Occipital lobe (tissue), 2 donors: ENCODE measurements around the gene SYNE2. TPM values are rescaled to one million over a fixed set of nuclear protein-coding genes. Genes with fewer than 3 reads are reported as not detected.
"Not testable (repeated sequence)": the region's sequence is repeated elsewhere in the genome, so short reads cannot be mapped to it uniquely, and the experiment has no call there.

Experiments used
- DNase-seq: peaks from one replicate; lab custom pipeline; 2025; lab: John Stamatoyannopoulos, UW
- total RNA-seq: library from RNA; depleted of rRNA; stranded (reverse); fragments of >200 nt; gene quantifications from one replicate; pipeline ENCODE4 v1.2.3, GENCODE V29; 2014

The SYNE2 gene
- 94.8 TPM for total RNA-seq

- DNase-seq = no peak
These were observed at the start of gene SYNE2 for GRCh38 chr14:63852817-63853731. TSS of gene SYNE2 (plus strand) at chr14:63853004. CDS start at chr14:63909149, 56,145 bp downstream.

GRCh38 chr14:63803221-63803791 lies 49.5 kb upstream of the SYNE2 start:
- not testable (repeated sequence) for DNase-seq

DNA sequence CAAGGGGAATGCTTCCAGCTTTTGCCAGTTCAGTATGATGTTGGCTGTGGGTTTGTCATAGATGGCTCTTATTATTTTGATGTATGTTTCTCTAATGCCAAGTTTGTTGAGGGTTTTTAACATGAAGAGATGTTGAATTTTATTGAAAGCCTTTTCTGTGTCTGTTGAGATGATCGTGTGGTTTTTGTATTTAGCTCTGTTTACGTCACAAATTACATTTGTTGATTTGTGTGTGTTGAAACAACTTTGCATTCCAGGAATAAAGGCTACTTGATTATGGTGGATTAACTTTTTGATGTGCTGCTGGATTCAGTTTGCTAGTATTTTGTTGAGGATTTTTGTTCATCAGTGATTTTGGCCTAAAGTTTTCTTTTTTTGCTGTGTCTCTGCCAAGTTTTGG lies 46.7 kb upstream of the SYNE2 start:
- DNase-seq = not testable (repeated sequence)

- not testable (repeated sequence) for DNase-seq
These were observed 41.1 kb upstream of the SYNE2 start for GRCh38 chr14:63811692-63812091.

DNA sequence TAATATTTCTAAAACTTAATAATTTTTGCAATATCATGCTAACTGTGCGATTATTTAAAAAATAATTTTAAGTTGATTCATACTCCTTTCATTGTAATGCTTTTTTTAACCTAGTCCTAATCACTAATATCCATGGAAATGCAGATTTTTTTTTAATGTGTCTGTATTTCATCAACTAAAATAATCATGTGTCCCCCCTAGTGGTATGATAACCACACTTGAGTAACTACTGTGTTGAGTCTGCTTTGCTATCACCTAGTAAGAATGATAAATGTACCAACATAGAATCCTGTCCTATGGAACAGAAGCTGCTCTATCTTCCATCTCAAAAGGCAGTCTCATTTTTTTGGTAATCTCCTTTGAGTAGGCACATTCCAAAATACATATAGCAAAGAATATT lies 19.1 kb upstream of the SYNE2 start:
- DNase-seq = no peak

- DNase-seq = no peak
These were observed 11.8 kb upstream of the SYNE2 start for GRCh38 chr14:63840981-63841380.

DNA sequence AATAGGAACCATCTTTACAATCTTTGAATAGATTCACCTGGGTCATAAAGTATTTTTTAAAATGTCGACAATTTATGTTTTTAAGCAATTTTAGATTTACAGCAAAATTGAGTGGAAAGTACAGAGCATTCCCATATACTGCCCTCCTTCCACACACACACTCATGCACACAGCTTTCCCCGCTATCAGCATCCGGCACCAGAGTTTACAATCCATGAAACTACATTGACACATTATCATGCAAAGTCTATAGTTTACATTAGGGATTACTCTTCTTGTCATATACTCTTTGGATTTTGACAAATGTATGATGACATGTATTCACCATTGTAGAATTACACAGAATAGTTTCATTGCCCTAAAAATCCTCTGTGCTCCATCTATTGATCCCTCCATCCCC lies 9.0 kb upstream of the SYNE2 start:
- no peak for DNase-seq

DNA sequence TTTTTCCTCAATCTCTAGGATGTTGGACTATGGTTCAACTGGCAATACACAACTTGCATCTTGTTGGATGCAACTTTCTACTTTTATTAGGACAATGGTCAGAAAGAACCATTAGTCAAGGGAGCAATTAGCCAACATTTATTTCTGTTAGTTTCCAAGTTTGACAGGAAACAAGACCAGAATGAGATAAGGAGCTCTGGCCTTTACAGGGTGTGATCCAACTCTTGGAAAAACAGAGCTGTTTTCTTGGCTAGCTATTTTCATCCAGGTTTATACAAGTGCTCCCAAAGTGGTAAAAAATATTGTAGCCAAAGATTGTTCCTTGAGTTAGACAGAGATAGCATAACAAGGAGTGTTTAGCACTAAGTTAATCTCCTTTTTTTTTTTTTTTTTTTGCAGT lies 3.9 kb upstream of the SYNE2 start:
- no peak for DNase-seq

DNA sequence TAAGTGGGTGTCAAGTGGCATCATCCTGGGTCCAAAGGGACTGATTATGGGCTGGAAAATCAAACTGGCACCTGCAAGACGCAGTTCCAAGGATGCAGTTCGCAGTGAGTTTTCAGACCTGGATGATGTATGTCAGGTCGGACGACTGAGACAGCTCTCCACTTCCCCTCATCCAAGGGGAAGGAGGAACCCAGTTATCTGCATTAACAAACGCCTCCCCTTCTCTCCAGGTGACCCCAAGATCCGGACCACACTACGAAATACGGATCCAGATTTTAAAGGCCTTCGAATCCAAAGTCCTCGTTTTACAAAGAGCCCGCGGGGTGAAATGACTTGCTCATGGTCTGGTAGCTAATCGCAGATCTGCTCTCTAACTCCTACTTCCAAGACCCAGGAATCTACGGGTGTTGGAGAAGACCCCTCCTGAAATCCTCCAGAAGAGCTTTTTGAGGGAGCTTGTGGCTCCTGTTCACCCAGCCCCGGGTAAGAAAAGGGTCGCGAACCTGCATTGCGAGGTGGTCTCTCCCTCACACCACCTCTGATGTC lies 460 bp upstream of the SYNE2 start:
- no peak for DNase-seq

GRCh38 chr14:63853831-63854293 lies 1.1 kb downstream of the SYNE2 start:
- DNase-seq = no peak

GRCh38 chr14:63854330-63854729 lies 1.5 kb downstream of the SYNE2 start:
- no peak for DNase-seq

GRCh38 chr14:63855281-63855680 lies 2.5 kb downstream of the SYNE2 start:
- no peak for DNase-seq

GRCh38 chr14:63857466-63858030 lies 4.7 kb downstream of the SYNE2 start:
- no peak for DNase-seq

DNA sequence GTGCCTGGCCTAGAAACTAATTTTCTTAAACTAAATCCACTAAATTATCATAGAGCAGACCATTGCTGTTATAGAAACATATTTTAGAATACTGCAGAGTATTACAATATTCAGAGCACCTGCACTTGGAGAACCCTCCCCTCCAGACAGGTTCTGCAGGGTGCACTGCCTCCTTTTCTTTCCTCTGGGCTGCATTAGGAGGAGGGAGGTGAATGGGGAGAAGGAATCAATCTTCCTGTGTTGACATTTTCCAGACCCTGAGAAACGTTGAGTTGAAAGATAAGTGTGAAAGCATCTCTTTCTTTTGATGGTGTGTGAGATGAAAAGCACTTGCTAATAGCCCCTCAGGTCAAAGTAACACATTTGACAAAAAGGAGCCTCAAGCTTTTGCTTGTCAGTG lies 7.3 kb downstream of the SYNE2 start:
- no peak for DNase-seq

- no peak for DNase-seq
These were observed 9.4 kb downstream of the SYNE2 start for GRCh38 chr14:63862163-63862562.

- no peak for DNase-seq
These were observed 10.2 kb downstream of the SYNE2 start for GRCh38 chr14:63863004-63863403.

DNA sequence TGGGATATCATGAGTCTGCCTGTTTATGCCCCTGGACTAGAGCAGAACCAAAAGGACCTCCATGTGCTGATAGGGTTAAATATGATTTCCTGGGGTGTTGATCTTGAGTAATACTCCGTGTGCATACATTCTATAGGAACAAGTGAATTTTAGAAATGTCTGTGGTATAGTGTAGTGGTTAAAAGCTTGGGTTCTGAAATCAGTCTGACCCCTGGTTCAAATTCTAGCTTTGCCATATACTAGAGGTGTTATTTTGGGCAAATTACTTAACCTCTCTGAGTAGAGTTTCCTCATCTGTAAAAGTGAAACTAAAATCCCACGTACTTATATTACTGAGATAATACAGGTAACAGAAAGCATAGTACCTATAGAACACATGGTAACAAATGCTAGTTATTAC lies 12.0 kb downstream of the SYNE2 start:
- DNase-seq = not testable (repeated sequence)

DNA sequence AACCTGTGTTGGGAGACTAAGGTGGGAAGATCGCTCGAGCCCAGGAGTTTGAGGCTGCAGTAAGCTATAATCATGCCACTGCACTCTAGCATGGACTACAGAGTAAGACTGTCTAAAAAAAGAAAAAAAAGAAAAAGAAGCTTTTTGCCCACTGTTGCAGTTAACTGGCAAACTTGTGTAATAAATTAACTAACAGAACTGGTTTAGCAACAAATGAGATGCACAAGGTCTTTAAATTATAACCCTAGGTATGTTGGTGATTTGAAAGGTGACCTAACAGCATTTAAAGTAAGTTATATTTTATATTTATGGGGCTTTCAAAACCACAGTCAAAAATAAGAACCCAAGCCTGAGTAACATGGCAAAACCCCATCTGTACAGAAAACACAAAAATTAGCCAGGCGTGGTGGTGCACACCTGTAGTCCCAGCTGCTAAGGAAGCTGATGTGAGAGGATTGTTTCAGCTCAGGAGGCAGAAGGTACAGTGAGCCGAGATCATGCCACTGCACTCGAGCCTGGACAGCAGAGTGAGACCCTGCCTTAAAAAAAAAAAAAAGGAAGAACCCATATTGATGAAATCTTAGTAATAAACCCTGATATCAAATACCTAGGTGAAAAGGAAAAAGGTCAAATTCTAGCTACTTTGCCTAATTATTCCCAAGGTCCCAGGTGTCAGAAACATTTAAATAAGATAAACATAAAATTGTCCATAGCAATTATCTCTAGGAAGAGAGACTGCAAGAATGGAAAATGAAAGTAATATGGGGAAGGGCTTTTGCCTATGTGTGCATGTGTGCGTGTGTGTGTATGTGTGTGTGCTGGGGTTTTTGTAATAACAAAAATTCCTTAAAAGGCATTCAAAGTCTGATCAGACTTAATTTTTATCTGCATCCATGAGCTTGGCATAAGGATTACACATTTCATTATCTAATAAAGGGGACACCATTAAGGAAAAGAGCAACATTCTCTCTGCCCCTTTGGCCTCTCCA lies 15.4 kb downstream of the SYNE2 start:
- no peak for DNase-seq

- not testable (repeated sequence) for DNase-seq
These were observed 17.3 kb downstream of the SYNE2 start for GRCh38 chr14:63869940-63870752.

DNA sequence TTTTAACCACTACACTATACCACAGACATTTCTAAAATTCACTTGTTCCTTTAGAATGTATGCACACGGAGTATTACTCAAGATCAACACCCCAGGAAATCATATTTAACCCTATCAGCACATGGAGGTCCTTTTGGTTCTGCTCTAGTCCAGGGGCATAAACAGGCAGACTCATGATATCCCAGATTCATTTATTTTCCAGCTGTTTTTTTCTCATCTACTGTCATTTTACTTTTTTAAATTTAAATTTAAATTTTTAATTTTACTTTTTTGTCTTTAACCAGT lies 17.9 kb downstream of the SYNE2 start:
- not testable (repeated sequence) for DNase-seq
